ENCODE data around the gene METTL9.
"Not testable (repeated sequence)": the region's sequence is repeated elsewhere in the genome, so short reads cannot be mapped to it uniquely, and the experiment has no call there.

The METTL9 gene

DNA sequence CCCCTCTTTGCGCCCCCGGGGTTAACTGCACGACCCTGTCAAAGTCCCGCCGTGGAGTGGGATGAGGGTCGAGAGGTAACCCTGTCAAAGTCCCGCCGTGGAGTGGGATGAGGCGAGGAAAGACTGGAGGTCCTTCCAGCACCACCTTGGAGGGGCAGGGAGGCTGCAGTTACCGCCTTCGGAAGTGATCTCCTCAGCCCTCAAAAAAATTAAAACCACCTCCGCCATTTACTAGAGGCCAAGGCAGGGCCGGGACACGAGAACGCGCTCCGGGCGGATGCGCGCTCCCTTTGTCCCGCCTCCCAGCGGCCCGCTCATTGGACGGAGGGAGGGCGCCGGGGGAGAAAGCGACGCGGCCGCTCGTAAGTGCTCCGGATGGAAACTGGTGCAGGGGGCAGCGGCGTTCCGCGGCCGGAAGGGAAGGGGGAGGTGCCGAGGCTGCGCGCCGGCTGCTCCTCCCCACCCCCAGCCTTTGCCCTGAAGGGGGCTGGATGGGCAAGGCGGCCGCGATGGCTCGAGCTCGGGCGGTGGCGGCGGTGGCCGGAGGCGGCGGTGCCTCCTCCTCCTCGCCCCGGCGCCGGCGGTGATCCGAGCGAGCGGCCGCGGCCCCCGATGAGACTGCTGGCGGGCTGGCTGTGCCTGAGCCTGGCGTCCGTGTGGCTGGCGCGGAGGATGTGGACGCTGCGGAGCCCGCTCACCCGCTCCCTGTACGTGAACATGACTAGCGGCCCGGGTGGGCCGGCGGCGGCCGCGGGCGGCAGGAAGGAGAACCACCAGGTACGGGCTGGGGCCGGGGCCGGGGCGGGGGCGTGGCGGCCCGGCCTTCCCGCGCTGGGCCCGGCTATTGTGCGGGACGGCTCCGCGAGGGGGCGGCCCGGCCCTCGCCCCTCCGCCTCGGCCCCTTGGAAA is at the start of gene METTL9:
Gene METTL9, plus strand, starts transcription at position 456 of the 909 bp plus-strand sequence. Its CDS starts 157 bp downstream, at position 613.
- DNase-seq: peak; percentile 83 to 98

DNA sequence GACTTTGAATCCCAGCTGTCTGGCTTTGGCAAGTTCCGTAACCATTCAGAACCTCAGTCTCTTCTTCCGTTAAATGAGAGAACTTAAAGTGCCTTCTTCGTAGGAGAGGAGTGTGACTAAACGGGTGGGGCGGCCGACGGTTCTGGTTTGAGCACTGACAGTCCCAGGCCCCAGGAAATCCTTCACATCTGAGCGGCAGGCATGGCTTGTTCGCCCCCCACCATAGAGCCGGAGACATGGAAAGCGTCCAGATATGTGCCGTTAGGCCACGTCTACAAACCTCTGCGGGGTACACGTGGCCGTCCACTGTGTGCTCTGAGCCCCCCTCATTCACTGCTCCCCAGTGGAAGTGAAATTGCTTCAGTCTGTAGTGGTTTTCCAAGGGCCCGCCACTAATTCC is 49.4 kb upstream of the METTL9 start:
- not testable (repeated sequence) for DNase-seq

DNA sequence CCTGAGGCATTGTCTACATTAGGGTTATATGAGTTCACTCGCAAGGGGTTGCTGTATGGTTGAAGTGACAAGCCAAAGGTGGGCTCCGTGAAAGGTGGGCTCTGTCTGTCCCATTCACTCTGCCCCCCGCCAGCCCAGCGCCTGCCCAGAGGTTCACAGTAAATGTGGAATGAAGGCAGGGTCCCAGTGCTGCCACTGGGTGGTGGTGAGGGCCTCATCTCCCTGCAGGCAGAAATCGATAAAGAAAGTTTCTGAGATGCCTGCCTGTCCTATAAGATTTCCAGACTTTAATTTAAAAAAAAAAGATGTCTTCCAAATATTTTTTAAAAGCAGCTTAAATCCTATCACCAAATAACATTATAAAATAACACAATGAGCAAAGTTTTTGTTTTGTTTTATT is 48.9 kb upstream of the METTL9 start:
- DNase-seq: not testable (repeated sequence)

DNA sequence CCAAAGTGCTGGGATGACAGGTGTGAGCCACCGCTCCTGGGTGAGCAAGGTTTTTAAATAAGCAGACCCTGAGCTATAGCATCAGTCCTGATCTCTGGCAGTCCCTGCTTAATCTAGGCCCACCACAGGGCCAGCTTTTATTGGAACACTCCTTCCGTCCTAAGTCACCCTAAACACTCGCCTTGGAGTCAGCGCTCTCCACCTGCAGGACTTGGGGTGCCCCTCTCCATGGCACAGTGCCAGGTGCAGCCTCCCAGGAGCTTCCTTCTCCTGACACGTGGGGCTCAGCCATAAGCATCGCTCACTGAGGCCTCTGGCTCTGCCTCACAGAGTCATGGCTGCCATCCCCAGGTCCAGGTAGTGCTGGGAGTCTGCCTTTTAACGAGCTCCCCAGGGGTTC is 48.3 kb upstream of the METTL9 start:
- DNase-seq: not testable (repeated sequence)

DNA sequence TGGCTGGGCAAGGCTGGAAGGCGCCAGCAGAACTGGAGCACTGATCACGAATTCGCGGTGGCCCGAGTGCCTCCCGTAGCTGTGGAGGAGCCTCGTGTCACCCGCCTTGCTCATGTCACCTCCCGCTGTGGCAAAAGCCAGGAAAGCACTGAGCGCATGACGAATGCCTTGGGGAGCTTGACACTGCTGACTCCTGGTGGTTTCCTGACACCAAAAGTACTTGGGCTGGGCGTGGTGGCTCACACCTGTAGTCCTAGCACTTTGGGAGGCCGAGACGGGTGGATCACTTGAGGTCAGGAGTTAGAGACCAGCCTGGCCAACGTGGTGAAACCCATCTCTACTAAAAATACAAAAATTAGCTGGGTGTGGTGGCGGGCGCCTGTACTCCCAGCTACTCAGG is 47.8 kb upstream of the METTL9 start:
- not testable (repeated sequence) for DNase-seq

DNA sequence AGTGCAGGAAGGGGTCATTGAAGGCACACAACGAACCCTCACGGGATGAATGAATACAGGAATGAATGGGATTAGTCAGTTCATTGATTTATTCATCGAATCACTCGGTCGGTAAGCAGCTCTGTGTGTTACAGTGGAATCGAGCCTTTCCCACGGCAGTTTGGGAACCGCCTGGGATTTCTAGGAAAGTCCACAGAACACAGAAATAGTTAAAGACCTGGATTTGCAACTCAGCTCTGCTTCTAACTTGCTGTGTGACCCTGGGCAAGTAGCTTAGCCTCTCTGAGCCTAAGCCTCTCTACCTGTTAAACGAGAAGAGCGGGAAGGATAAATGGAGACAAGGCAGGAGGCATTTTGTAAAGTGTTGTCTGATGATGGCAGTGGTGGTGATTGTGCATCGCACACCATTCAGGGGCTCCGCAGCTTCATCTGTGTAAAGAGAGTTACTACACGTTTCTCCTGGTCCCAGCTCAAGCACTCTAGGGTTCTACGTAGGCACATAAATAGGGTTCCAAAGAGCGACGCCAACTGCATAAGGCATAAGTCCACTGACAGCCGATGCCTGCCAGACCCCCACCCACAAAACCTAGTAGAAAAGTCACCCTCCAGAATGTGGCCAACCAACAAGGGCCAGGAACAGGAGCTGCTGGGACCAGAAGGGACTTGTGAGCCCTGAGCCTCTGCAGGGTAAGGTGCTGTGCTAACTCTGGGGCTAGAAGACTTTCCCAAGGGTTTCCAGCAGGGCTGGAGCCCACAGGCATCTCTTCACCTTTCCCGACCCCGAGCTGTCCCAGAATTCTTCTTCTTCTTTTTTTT is 45.7 kb upstream of the METTL9 start:
- DNase-seq: not testable (repeated sequence)

DNA sequence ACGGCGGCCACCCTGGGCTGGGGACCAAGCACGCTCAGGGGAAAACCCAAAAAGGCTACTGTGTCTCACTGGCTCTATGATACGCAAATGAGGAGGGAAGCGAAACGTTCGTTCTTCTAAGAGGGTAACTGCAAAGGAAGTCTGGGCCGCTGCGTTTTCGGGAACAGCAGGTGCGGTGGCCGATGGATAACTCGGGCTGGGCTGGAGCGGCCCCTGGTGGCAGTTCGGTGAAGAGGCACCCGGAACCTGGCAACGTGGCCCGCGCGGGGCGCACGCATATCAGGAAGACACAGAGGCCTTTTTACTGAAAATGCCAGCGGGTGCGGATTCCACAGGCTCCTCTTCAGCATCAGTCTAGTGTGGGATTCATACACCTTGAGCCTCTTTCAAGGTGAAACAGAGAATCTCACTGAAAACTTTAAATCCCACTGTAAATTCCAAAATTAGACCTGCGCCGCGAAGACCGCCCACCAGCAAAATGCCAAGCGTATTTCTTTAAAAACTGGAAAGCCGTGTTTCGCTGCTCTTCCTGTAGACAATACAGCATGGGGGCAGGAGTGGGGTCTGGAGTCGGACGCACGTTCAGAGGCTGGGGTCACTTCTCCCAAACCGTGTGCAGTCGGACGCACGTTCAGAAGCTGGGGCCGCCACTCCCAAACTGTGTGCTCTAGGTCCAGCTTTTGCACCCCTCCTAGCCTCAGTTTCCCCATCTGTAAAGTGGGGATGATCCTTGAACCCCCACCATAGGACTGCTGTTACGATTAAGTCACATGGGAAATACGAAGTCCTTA is 44.4 kb upstream of the METTL9 start:
- DNase-seq: peak; percentile 58 to 91

DNA sequence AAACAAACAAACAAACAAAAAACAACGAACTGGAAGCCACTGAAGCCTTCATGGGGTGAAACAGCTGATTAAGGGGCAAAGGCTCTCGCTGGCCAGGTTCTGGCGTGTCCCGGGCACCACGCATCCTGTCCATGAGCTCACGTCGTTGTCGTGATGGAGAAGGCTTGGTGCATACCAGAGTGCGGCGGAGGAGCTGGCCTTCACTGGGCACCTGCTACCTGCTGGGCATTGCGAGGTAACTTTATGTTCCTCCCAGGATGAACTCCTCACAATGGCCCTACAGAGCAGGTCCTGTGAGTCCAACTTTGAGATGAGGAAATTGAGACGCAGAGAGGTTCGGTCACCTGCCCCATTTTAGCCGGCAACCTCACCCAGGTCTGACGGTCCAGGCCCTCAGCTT is 43.8 kb upstream of the METTL9 start:
- not testable (repeated sequence) for DNase-seq

DNA sequence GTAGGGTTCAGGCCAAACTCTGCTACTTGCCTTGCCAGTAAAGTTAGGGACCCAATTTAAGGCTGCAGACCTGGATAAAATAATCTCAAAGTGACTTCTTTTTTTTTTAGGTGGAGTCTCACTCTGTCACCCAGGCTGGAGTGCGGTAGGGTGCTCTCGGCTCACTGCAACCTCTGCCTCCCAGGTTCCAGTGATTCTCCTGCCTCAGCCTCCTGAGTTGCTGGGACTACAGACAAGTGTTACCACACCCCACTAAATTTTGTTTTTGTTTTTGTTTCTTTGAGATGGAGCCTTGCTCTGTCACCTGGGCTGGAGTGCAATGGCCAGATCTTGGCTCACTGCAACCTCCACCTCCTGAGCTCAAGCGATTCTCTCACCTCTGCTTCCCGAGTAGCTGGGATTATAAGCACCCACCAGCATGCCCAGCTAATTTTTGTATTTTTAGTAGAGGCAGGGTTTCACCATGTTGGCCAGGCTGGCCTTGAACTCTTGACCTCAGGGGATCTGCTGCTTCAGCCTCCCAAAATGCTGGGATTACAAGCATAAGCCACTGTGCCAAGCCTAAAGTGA is 43.3 kb upstream of the METTL9 start:
- not testable (repeated sequence) for DNase-seq

DNA sequence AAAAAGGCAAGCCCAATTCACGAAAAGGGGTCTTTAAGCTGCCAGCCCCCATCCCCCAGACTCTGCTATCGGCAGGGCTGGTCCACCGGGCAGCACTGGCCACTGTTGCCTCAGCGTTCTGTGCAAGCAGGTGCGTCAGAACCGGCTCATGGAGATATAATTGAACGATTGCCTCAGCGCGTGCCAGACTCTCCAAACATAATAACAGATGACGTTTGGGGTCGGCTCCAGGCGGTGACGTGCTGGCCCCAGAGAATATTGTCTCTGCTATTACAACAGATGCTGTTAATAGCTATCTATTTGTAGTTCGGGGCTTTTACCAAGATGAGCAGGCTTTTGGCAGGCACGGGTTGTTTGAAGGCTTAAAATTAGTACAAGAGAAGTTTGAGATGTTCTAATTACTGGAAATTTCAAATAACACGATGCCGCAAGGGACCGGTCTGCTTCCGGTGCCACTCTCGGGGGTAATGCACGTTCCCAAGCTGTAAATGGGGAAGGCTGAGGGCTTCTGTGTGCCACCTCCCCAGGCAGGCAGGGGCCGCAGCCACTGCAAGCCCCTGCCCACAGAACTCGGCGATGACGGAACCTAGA is 42.6 kb upstream of the METTL9 start:
- DNase-seq: not testable (repeated sequence)

DNA sequence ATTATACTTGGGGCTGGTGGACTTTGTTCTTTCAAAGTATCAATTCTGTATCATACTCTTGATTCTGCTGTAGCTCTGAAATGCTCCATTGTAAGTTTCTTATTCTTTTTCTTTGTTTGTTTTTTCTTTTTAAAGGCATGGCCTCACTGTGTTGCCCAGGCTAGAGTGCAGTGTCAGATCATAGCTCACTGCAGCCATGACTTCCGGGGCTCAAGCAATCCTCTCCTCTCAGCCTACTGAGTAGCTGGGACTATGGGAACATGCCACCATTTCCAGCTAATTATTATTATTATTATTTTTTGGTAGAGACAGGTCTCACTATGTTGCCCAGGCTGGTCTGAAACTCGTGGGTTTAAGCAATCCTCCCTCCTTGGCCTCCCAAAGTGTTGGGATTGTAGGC is 38.9 kb upstream of the METTL9 start:
- no peak for DNase-seq

DNA sequence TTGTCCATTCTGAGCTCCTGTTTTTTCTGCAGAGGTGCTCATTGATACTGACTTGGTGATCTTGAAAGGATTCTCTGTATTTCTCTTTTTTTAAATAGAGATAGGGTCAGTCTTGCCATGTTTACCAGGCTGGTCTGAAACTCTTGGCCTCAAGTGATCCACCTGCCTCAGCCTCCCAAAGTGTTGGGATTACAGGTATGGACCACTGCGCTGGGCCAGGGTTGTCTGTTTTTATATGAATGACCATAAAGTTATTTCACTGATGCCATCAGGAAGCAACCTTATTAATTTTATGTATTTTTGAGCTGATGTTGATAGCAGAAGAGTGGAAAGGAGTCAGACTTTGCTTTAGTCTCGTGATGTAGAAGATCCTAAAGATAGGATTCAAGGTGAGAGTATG is 35.7 kb upstream of the METTL9 start:
- DNase-seq: no peak

DNA sequence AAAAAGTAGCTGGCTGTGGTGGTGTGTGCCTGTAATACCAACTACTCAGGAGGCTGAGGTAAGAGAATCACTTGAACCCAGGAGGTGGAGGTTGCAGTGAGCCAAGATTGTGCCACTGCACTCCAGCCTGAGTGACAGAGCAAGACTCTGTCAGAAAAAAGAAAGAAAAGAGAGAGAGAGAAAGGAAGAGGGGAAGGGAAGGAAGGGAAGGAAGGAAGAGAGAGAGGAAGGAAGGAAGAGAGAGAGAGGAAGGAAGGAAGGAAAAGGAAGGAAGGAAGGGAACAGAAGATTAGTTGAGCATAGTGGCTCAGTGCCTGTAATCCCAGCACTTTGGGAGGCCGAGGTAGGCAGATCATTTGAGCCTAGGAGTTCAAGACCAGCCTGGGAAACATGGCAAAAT is 35.0 kb upstream of the METTL9 start:
- not testable (repeated sequence) for DNase-seq

DNA sequence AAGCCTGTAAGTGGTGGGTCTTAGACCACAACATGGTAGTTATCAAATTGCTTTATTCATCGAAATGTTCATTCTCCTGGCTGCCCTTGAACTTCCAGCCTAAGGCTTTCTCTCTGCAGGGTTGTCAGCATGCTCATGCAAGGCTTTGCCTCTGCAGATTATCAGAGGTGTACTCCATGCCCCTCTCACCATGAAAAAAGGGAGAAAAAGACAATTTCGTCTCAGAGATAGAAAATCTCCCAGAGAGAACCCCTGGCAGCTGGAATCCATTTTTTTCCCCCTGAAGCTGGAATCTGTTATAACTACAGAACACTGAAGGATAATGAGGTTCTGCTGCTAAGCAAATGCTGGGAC is 33.9 kb upstream of the METTL9 start:
- no peak for DNase-seq

DNA sequence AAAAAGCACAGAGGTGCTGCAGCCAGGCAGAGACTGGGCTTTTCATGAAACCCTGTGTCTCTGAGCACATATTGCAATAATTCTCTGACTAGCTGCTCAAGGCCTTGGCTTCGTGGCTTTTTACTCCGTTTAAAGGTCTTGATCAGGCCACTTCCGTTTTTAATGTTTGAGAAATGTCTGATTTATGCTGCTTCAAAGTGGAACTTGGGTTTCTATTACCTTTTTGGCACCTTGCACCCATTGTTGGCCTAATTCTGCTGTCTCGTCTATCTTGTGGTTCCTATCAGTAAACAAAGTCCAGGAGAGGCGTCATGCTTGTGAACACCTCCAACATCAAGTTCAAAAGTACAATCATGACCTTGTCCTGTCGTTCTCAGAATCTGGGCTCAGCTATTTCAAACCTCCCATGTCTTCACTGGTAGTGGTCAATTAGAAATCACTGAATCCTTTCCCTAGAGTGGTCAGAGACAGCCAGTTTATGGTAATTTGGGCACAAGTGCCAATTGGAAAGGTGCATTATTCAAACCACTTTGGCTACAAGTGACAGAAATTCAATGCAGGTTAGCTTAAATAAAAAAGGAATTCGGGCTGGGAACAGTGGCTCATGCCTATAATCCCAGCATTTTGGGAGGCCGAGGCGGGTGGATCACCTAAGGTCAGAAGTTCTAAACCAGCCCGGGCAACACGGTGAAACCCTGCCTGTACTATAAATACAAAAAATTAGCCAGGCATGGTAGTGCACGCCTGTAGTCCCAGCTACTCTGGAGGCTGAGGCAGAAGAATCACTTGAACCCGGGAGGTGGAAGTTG is 33.3 kb upstream of the METTL9 start:
- no peak for DNase-seq

DNA sequence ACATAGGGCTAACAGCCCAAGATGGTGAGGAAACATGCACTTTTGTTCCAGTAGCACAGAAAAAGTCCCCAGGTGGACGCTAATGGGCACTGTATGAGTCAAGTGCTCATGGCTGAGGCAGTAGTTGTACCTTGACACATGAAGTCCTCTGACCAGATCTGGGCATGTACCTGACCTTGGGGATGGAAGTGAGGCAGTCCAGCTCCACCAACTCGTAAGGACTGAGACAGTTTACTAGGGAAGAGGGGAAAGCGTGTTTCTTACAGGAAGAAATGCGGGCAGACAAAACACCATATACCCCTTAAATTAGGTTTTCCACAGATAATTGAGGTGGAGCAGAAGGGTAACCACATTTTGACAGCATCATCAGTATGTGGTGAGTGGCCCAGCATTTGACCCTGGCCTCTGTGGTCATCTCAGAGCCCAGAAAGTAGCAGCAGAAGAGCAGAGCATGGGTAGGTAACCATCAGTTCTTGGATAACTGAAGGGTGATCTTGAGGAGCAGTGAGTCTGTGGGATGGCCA is 32.4 kb upstream of the METTL9 start:
- DNase-seq: no peak

DNA sequence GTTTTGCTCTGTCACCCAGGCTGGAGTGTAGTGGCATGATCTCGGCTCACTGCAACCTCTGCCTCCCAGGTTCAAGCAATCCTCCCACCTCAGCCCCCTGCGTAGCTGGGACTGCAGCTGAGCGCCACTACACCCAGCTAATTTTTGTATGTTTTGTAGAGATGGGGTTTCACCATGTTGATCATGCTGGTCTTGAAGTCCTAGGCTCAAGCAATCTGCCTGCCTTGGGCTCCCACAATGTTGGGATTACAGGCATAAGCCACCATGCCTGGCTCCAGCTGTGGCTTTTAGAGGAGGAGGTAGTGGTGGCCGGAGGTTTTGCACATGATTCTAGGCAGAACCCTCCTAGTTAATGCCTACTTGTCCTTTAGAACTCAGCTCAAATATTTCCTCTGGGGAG is 31.9 kb upstream of the METTL9 start:
- DNase-seq: not testable (repeated sequence)

DNA sequence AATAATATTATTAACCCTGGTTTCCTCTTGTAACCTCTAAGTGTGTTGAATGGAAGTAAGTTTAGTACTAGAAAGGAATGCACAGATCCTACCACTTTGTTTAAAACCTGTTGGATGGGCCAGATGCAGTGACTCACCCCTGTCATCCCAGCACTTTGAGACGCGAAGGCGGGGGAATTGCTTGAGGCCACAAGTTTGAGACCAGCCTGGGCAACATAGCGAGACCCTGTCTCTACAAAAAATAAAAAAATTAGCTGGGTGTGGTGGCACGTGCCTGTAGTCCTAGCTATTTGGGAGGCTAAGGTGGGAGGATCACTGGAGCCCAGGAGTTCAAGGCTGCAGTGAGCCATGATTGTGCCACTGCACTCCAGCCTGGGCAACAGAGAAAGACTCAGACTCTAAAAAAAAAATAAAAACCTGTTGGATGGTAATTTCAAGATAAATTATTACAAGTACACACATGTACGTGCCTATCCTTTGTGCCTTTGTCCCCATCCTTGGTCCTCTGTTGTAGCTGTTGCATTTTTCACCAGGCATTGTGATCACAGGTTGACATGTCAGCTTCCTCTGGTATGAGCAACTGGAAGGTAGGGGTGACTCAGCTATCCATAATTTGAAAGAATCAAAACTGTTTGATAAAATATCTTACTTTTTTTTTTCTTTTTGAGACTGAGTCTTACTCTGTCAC is 30.7 kb upstream of the METTL9 start:
- DNase-seq: no peak

DNA sequence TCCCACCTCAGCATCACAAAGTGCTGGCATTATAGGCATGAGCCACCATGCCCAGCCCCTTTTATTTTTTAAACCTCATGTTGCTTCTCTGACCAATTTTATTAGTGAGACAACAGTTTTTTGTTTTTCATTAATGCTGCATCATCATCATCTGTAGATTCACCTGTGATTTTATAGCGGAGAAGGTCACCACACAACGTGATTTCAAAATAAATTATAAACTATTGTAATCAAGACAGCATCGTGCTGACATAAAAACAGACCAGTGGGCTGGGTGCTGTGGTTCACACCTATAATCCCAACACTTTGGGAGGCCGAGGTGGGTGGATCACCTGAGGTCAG is 28.7 kb upstream of the METTL9 start:
- DNase-seq: no peak

DNA sequence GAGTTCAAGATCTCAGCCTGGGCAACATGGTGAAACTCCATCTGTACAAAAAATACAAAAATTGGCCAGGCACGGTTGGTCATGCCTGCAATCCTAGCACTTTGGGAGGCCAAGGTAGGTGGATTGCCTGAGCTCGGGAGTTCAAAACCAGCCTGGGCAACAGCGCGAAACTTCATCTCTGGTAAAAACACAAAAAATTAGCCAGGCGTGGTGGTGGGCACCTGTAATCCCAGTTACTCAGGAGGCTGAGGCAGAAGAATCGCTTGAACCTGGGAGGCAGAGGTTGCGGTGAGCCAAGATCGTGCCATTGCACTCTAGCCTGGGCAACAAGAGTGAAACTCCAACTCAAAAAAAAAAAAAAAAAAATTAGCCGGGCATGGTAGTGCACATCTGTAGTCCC is 25.9 kb upstream of the METTL9 start:
- DNase-seq: not testable (repeated sequence)

DNA sequence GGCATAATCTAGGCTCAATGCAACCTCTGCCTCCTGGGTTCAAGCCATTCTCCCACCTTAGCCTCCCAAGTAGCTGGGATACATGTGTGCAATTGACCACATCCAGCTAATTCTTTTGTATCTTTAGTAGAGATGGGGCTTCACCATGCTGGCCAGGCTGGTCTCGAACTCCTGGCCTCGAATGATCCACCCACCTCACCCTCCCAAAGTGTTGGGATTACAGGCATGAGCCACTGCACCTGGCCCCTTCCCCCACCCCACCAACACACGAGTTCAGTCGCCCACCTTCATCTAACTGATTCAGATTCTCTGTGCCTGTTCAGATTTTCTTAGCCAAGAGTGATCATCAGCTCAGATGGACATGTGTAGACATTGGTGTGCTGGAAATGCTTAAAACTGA is 25.0 kb upstream of the METTL9 start:
- DNase-seq: no peak

All from NCI-H526 (cell line).